Measurements from ENCODE around the gene HIVEP1.

Gene HIVEP1

DNA sequence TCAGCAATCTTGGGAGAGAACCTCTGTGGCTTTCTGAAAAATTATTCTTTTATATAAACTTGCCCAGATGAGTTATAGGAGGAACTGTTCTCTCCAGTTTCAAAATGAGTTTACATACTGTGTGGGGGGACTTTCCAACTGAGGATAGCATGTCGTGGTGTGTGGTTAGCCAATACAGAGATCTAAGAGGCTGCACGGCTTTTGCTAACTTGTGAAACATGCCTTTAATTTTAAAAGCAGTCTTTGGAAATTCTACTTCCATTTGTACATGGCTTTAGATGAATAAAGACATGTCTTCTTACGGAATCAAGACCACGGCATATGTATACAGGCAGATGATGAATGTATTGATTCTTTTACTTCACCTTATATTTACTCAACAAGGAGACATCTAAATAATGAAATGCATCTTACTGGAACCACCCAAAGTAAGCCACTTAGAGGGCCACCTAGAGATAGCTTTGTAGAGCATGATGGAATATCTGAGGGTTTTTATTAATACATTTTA is 39.8 kb downstream of the HIVEP1 start:
- DNase-seq, result no peak

DNA sequence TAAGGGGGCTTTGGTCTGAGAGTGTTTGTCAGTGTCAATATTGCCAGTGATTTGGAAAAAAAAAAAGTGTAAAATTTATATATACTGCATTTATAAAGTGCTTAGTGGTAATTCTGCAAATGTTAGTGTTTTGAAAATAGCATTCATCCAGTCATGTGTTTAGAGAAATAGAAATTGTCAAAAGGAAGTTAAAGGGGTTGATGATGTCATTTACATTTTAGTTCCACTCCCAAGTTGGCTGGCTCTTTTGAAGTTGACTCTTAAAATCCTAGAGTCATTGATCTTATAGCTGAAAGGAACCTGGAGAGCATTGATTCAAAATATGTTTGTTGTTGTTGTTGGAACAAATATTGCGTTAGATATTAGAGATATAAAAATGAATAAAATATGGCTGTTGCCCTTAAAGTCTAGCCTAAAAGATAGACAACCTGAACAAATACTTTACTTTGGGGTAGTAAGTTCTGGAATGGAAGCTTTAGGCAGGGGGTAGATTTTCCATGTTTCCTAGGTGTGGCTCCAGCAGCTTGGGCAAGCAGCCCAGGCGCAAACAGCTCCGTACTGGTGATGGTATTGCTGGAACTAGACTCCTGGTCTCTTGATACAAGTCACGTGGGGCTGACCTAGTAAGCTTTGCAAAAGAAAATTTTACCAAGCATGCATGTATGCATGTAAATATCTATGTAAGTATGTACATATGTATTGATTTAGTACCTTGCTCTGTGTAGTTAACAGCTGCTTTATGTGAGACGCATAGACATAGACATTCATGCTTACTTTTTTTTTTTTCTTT is 46.3 kb downstream of the HIVEP1 start:
- no peak for DNase-seq

DNA sequence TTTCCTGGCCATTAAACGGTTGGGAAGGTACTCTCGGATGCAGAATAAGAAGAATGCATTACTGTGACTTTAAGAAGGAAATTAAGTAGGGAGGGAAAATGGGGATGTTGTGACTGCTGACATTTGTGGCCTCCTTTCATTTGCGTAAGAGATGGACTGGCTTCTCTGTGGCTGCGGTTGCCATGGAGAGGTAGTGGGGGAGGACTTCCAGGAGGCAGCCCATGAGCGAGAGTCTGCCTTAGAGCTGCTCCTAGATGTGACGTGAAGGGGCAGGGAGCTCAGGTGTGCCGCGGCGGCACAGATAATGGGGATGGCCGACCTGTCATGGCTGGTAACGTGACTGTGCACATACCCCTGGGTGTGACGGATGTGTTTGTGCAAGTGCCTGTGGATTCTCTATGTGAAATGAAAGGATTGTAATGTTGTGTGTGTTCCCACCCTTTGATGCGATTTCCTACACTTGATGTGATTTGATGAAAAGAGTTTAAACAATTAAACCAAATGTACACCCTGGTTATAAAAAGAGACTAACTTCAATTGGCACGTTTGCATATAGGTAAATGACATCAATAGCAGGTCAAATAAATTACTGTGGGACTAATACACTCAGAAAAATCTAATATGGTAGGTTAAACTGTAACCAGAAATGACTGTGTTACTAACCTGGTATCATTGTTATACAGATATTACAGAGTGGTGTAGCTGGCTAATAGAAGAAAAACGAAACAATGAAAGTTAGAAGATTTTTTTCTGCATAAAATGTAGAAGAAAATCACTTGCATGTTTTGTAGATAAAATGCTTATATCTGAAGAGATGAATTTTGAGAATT is 48.9 kb downstream of the HIVEP1 start:
- peak; percentile 82 for DNase-seq

DNA sequence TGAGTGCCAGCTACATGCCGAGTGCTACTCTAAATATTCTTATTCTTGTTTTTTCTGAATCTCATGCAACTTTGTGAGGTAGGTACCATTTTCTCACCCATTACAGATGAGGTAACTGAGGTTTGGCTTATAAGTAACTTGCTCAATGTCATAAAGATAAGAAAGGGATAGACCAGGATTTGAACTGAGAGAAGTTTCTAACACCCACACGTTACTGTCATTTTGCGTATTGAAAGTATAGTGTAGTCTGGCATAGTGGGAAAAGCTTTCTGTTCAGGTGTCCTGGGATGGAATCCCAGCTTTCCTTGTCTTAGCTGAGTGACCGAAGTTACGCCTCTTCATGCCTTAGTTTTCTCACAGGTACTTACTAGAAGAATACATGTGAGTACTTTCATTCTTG is 50.5 kb downstream of the HIVEP1 start:
- no peak for DNase-seq

DNA sequence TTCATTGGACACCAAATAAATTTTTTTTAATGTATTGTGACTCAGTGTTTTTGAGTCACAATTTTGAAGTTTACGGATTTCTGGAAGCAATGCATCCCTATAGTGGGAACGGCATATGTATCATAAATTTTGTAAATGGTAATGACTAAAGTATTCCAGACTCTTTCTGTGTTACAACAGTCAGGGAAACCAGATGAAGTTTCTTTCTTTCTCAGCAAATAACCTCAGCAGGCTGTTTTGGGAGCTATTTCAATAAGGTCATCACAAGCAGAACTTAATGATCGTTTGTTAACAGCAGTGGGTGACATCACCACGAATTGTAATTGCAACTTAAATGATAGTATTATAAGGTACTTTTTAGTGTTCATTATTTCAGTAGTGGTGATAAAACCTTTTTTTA is 52.0 kb downstream of the HIVEP1 start:
- DNase-seq, result no peak

DNA sequence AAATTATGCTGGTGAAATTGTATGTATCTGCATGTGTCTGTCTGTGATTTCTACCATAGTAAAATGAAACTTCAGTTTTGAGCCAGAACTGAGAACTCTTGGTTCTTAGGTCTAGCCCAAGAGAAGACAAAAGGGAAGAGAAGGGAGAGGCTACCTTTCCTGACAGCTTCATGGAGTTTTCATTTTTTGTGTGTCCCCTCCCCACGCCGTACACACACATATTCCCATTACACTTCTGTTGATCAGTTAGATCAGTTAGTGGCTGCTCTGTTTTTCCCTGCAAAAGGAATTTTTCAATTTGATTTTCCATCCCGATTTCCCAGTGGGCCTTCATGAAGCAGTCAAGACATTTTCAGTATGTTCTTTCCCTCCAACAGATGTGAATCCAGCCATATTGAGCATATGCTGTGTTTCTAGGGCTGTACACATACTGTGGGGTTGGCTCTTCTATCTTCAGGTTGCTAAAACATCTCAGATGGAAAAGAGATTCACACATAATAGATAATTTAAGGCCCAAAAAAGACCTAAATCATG is 52.5 kb downstream of the HIVEP1 start:
- DNase-seq, result no peak

DNA sequence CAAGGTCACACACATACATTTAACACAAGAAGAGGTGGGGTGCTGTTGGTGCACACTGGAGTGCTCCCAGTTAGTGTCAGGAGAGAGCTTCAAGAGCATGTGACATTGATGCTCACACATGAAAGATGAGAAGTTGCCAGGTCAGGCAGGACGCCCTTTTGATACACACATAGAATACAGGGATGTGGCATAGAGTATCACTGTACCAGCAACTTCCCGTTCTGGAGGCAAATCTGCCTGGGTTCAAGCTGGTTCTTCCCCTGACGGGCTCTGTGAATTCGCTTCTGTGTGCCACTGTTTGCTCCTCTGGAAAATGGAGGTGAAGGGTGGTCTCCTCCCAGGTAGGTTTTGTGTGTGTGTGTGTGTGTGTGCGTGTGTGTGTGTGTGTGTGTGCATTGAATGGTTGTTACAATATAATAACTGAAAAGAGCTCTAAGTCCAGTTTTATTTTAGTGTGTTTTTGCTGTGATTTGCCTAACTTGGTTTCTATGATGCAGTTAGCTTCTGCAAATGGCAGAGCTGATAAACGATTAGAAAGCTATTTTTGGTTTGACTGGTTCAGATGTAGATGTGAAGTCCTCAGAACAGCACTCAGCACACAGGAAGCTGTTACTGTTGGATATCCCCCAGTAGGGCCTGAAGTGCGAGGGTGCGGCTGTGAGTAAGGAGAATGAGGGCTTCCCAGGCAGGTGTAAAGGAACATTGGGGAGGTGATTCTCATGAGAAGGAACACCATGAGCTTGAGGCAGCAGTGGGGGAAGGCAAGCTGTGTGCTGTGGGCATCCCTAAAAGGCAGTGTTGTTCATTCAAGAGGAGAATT is 53.4 kb downstream of the HIVEP1 start:
- DNase-seq, result no peak

DNA sequence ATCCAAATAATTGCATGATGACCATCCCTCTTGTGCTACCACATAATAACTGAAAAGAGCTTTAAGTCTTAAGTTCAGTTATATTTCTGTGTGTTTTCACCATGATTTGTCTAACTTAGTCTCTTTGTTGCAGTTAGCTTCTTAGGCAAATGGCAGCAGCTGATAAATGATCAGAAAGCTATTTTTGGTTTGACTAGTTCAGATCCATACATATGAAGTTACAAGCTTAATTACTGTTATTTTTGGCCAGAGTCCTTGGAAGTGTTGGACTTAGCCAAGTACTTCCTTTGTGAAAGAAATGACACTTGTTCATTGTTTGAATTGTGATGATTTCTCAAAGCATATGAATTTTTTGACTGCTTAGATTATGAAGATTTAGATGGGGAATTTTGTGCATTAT is 54.2 kb downstream of the HIVEP1 start:
- no peak for DNase-seq

DNA sequence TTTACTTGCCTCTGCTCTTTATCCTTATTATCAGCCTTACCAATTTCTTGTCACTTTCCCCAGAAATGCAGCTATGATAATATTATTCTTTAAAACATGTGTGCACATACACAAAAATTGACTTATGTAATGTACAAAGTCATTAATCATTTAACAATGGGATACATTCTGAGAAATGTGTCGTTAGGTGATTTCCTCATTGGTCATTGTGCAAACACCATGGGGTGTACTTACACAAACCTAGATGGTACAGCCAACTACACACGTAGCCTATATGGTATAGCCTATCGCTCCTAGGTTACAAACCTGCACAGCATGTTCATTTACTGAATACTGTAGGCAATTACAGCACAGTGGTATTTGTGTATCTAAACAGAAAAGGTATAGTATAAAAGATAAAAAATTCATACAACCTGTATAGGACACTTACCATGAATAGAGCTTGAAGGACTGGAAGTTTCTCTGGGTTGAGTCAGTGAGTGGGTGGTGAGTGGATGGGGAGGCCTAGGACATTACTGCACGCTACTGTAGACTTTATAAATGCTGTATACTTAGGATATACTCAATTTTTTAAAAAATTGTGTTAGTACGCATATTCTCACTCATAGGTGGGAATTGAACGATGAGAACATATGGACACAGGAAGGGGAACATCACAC is 56.9 kb downstream of the HIVEP1 start:
- no peak for DNase-seq

DNA sequence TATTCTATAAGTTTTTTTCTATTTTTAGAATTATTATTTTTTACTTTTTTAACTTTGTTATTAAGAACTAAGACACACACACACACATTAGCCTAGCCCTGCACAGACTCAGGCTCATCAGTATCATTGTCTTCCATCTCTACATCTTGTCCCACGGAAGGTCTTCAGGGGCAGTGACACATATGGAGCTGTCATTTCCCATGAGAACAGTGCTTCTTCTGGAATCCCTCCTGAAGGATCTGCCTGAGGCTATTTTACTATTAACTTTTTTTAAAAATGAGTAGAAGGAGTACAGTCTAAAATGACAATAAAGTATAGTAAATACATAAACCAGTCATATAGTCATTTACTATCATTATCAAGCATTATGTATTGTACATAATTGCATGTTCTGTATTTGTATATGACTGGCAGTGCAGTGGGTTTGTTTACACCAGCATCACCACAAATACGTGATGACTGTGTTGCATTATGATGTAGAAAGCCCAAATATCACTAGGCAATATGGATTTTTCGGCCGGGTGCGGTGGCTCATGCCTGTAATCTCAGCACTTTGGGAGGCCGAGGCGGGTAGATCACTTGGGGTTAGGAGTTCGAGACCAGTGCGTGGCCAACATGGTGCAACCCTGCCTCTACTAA is 57.9 kb downstream of the HIVEP1 start:
- DNase-seq, result no peak

DNA sequence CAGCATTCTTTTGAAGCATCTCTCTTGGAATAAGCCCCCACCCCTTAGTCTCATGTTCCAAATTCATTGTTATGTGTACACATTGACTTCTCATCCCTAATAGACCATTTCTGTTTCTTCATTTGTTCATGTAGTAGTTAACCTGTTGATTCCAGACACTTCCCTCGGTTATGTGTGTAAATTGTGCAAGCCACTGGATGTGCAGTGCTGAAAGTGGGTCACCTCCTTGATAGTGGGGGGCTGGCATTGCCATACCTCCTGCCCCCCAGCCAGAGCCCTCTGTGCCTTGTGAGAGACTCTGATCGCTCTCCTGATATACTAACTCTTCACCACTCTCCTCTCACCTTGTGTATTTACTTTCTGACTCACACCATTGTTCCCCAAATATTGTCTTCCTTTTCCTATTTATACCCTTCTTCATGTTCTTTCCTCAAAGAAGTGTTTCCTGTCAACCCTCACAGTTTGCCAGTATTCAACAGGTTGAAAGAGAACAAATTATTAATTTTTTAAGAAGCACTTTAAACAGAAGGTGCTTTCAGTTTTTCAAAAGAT is 59.0 kb downstream of the HIVEP1 start:
- DNase-seq, result no peak

DNA sequence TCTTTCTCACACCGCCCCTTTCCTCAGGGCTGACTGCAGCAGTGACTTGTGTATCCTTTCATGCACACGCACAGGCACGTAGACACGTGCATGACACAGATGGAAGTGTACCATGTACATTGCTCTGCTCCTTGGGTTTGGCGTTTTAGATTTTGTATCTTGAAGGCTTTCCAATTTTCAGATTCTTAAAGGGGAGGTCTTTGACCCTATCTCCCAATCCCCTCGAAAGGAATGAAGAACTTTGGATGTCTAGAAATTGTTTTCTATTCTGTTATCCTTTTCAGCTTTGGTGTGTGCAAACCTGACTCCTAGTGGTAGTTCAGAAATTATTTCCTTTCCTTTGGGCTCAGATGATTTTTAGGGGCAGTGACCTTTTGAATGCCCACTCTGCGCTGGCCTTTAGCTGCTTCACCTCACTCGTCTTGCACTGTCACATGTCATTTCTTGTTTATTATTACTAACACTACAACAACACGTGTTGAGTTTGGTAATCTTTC is 63.0 kb downstream of the HIVEP1 start:
- no peak for DNase-seq

DNA sequence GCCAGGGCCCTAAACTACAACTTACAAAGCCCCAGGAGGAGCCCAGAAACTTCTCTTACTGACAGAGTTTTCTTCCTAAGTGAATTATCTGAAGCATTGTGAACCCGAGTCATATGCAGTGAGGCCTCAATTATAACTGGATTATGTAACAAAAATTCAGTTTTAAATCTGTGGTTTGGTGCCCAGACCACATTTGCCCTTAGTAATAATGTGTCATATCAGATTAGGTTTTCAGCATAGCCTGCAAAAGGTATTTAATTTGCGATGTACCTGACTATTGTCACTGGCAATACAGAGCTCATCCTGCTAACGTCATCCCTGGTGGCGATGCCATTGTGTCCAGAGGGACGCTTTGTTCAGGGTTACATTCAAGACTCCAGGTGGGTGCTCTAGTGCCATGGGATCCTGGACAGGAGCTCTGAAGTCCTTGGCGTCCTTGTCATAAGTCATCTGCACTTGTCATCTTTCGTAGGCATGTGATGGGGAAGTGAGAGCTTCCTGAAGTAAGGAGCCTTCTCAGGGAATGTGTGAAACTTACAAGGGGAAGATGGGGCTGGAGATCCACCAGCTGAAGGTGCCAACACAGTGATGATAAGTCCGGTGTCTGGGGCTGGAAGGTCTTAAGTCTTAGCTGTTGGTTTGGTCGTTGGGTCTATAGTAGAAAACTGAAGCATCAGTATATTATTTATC is 65.1 kb downstream of the HIVEP1 start:
- DNase-seq, result no peak

DNA sequence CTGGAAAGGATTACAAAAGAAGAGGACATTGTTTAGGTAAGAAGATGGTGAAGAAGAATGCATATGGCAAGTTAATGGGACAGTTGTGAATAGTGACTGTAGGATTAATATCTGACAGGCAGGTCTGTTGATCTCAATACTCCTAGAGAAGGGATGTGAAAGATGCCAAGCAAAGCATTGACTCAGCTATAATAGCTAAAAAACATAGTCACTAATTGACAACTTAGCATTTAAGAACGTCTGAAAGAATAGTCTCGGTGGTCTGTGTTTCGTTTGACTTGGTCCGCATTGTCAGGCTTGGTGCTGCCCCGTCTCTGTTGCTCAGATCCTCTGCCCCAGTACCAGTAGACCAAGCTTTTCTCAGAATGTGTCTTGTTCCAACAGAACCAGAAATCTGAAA is 65.9 kb downstream of the HIVEP1 start:
- DNase-seq, result no peak

DNA sequence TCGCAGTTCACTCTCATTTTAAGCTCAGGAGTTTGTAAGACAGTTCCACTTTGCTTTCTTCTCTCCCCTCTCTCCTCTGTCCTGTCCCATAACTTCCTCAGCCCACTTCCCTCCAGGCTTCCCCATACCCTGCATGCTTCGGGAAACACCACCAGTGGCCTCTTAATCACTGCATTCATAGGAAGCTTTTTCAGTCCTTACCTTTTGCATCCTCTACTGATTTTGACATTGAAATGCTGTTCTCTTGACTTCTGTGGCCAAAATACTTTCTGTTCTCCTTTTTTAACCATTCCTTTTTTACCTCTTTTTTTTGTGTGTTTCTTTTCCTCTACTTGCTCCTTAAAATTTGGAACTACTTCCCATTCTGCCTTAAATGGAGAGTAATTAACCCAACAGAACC is 69.7 kb downstream of the HIVEP1 start:
- no peak for DNase-seq

DNA sequence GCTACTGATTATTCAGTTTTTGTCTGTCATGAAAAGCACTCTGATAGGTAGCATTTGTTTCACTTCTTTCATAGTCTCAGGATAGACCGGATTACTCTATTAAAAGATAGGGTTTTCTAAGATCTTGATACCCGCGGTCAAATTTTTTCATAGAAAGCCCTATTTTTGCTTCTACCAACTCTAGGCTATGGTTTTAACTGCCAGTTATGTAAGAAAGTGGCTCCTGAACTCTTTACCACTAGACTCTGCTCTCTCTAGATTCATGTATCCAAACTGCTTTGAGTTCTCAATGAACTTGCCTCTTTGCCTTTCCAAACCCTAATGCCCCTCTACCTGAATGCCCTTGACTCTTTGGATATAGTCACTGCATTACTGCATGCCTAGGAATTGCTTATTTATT is 70.3 kb downstream of the HIVEP1 start:
- DNase-seq, result no peak

DNA sequence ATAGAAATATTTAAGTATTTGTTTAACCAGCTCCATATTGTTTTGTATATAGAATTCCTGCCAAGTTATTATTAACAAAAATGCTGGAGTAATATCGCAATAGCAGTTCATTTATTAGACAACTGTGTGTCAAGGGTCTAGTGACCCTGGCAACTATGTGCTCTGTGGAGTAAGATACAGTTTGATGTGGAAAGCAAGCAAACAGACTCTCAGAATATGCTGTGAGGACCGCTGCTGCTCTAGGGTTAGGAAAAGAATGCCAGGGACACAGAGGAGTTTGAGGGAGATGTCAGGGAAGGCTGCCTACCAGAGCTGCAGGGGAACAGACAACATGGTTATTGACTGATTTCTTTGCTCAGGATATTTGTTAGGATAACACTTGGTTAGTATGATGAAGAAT is 71.2 kb downstream of the HIVEP1 start:
- DNase-seq, result no peak

DNA sequence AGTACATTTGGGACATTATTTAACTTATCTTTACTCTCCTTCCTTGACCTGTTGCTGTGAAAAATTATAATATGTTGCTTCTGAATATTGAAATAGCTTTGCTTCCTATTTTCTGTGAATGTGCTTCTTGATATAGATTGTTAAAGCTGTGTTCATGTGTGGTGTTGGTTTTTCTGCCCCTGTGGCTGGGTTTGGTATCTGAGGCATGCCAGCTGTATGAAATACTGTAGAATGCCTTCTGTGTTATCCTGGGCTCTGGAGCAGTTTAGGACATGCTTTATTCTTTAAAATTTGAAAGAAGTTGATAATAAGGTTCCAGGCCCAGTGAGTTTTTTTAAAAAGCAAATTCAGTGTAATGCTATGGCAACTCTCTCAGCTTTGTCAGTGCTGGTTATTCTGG is 71.7 kb downstream of the HIVEP1 start:
- no peak for DNase-seq

DNA sequence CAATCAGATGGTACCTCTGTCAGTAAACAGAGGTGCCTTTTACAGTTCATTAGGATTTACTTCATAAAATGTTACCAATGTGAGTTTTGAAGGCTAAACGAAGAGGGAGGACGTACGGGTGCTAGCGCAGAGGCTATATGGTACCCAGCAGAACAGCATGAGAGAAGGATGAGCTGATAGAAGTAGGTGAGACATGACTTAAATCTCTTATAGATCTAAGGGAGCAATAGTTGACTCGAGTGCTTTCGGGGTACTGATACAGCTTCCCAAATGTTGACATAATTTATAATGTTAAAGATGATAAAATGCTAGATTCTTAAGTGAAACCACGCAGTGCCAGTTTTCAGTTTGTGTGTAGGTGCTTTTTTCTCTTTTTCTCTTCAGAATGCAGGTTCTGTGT is 72.6 kb downstream of the HIVEP1 start:
- no peak for DNase-seq

DNA sequence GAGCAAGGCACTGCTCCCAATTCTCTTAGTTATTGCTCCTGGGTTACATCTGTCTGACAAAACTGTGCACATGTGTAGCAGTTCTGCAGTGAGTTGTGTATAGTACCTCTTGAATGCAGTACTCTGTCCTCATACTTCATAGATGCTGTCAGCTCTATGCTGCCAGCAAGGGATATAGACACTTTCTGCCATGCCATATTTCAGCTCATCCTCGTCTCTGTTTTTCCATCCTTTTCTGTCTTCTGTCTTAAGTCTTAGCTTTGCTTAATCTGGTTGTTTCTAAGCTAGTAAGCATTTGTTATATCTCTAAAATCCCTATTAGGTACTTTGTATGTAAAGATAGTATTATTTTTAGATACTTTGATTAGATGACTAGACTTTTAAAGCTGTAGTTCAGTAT is 76.4 kb downstream of the HIVEP1 start:
- no peak for DNase-seq

DNA sequence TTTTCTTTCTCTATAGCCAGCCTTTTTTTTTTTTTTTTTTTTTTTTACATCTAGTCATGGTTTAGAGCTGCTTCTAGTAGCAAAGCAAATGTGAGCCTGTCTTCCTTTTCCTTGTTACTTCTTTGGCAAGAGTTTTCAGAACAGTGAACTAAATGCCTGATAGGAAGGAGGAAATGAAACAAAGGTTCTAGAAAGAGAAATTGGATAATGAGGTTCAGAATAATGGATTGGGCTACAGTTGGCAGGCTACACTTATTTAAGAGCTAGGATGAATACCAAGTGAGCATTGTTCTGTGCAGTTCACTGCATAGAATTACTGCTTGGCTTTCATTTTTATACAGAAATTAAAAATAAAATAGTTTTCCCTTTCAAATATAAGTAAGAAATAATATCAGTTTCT is 78.6 kb downstream of the HIVEP1 start:
- DNase-seq, result no peak

Measured in NCI-H1436 (cell line).